Colonic mucosa (tissue), 4 donors: ENCODE measurements around the gene OSBPL6. TPM values are rescaled to one million over a fixed set of nuclear protein-coding genes. Genes with fewer than 3 reads are reported as not detected.

Source experiments
- DNase-seq: peaks from one replicate; pipeline ENCODE4 v3.0.0-alpha.2; 2020
- H3K27ac ChIP-seq: fragments of 200-600 bp; one replicate; pipeline ENCODE4 v1.8.0; 2021
- H3K27me3 ChIP-seq: fragments of 200-600 bp; one replicate; pipeline ENCODE4 v1.8.0; 2021
- H3K36me3 ChIP-seq: fragments of 200-600 bp; one replicate; pipeline ENCODE4 v1.8.0; 2021
- H3K4me1 ChIP-seq: fragments of 200-600 bp; one replicate; pipeline ENCODE4 v1.8.0; 2021; ENCODE audit warnings: mild to moderate bottlenecking
- H3K4me3 ChIP-seq: fragments of 200-600 bp; one replicate; pipeline ENCODE4 v1.8.0; 2021
- H3K9ac ChIP-seq, 2 donors: one replicate each; pipeline ENCODE4 v1.7.0; 2013; ENCODE audit warnings: control low read depth in 2 of 2, low read depth in 2 of 2, low read length in 2 of 2
- H3K9me3 ChIP-seq: fragments of 200-600 bp; one replicate; pipeline ENCODE4 v1.8.0; 2021
- CTCF ChIP-seq: fragments of 200-600 bp; IDR thresholded peaks from one replicate; pipeline ENCODE4 v1.8.0; 2022; ENCODE audit warnings: antibody characterized with exemption, mild to moderate bottlenecking
- intact Hi-C: fragments of 100-400 bp; cut with DNase I; formaldehyde crosslinking; loops from one replicate; pipeline ENCODE4 v1.14.1; 2022
- total RNA-seq, 2 donors: library from RNA; stranded (reverse); fragmentation: NEBNext Ultra II Directional in 1 of 2; extraction: Animal tissue kit (Norgen Biotek cat#: 25700) in 1 of 2; gene quantifications; one replicate each; pipeline ENCODE4 v1.2.1, GENCODE V29; 2021
- donor health status: healthy.
- donor health status: DM: no; HTN: no; CAD: no.
- donor health status: DM: no; HTN: no; CAD: no.

The OSBPL6 gene
- total RNA-seq, 2 donors from 2014 or later, result 0.58 to 0.72 TPM

GRCh38 chr2:178279142-178279541 lies 84.8 kb downstream of the OSBPL6 start:
- Histone ChIP-seq H3K27ac (no peak overlapping the region), H3K9me3 (no peaks in the 10 kb centered on the region), H3K4me1 (no peaks in the 10 kb centered on the region), H3K9ac (no peak overlapping the region), H3K27me3 (no peaks in the 10 kb centered on the region), H3K4me3 (no peak overlapping the region), H3K36me3 (no peaks in the 10 kb centered on the region)
- no peak for TF ChIP-seq CTCF
- DNase-seq, result no peak
- intact Hi-C loops, result no loop called here

- intact Hi-C loops, result loop anchor here (10.0 kb wide), 1 partner anchor 145 kb away; no protein-coding TSS in a partner anchor
- no peaks in the 10 kb centered on the region for H3K9me3 ChIP-seq
- no peaks in the 10 kb centered on the region for H3K27me3 ChIP-seq
- H3K9ac ChIP-seq, result no peak overlapping the region
- no peaks in the 10 kb centered on the region for H3K36me3 ChIP-seq
- H3K4me1 ChIP-seq, result no peaks in the 10 kb centered on the region
- no peak for TF ChIP-seq CTCF
- no peak overlapping the region for H3K4me3 ChIP-seq
- no peak overlapping the region for H3K27ac ChIP-seq
- DNase-seq, result no peak
These were observed 85.3 kb downstream of the OSBPL6 start for GRCh38 chr2:178279636-178280035.

GRCh38 chr2:178280244-178280852 lies 86.0 kb downstream of the OSBPL6 start:
- Histone ChIP-seq H3K36me3 (no peaks in the 10 kb centered on the region), H3K27ac (no peak overlapping the region), H3K27me3 (no peaks in the 10 kb centered on the region), H3K9ac (no peak overlapping the region), H3K9me3 (no peaks in the 10 kb centered on the region), H3K4me3 (no peak overlapping the region), H3K4me1 (no peaks in the 10 kb centered on the region)
- peak; percentile 72 for TF ChIP-seq CTCF
- DNase-seq, result peak; percentile 46
- intact Hi-C loops, result loop anchor here (10.0 kb wide), 1 partner anchor 146 kb away; no protein-coding TSS in a partner anchor

- peak overlapping the region in 1 of 2 donors; percentile 14 for H3K9ac ChIP-seq
- no peaks in the 10 kb centered on the region for H3K4me1 ChIP-seq
- peak; percentile 64 for DNase-seq
- H3K27me3 ChIP-seq, result no peaks in the 10 kb centered on the region
- H3K36me3 ChIP-seq, result no peaks in the 10 kb centered on the region
- intact Hi-C loops, result loop anchor here (10.0 kb wide), 1 partner anchor 147 kb away; no protein-coding TSS in a partner anchor
- no peak overlapping the region for H3K4me3 ChIP-seq
- TF ChIP-seq CTCF, result no peak
- H3K27ac ChIP-seq, result no peak overlapping the region
- H3K9me3 ChIP-seq, result no peaks in the 10 kb centered on the region
These were observed 87.9 kb downstream of the OSBPL6 start for GRCh38 chr2:178282075-178282815.

GRCh38 chr2:178283341-178283918 lies 89.1 kb downstream of the OSBPL6 start:
- no peak for TF ChIP-seq CTCF

More at GRCh38 chr2:178283341-178283918, 89.1 kb downstream of the OSBPL6 start:
- Histone ChIP-seq H3K27ac (no peak overlapping the region), H3K27me3 (no peaks in the 10 kb centered on the region), H3K9ac (no peak overlapping the region), H3K9me3 (no peaks in the 10 kb centered on the region), H3K4me3 (no peak overlapping the region), H3K36me3 (no peaks in the 10 kb centered on the region), H3K4me1 (no peaks in the 10 kb centered on the region)
- DNase-seq, result no peak
- intact Hi-C loops, result loop anchor here (10.0 kb wide), 1 partner anchor 149 kb away; no protein-coding TSS in a partner anchor
